NCI-H774 (cell line): ENCODE results near the gene ZNF860.
A peak's percentile ranks its signal among the peaks of the same experiment; 100 is the strongest.
"Not testable (repeated sequence)": the region's sequence is repeated elsewhere in the genome, so short reads cannot be mapped to it uniquely, and the experiment has no call there.

Experiments used
- DNase-seq: peaks from one replicate; lab custom pipeline; 2025; lab: John Stamatoyannopoulos, UW

ZNF860 gene

DNA sequence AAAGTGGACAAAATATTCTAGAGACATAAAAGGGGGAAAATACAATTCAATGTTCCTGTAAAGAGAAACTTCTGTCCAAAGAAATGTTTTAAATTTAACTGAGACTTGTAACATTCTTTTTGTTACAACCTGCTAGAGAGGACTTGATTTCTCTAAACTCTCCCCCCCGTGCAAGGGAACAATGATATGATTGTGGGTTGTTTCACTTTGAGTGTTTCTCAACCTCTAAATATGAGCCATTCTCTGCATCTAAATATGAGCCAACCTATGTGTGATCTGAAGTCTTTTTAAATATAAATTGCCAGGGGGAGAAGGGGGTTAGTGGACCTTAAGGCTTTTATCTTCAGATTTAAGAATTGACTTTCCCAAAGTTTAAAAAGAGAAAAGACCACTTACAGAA, 14.6 kb downstream of the ZNF860 start:
- no peak for DNase-seq

DNA sequence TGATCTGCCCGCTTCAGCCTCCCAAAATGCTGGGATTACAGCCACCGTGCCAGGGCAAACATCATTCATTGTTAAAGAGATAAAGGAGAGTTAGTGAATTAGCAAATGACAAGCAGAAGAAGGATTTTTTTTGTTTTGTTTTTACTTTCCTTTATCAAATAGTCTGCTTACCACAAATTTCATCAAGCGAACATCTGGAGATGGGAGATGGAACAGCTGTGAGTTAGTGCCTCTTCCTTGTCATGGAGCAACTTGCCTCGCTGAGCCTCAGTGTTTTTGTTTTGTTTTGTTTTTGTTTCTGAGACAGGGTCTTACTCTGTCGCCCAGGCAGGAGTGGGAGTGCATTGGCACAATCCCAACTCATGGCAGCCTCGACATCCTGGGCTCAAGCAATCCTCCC, 15.9 kb downstream of the ZNF860 start:
- no peak for DNase-seq

DNA sequence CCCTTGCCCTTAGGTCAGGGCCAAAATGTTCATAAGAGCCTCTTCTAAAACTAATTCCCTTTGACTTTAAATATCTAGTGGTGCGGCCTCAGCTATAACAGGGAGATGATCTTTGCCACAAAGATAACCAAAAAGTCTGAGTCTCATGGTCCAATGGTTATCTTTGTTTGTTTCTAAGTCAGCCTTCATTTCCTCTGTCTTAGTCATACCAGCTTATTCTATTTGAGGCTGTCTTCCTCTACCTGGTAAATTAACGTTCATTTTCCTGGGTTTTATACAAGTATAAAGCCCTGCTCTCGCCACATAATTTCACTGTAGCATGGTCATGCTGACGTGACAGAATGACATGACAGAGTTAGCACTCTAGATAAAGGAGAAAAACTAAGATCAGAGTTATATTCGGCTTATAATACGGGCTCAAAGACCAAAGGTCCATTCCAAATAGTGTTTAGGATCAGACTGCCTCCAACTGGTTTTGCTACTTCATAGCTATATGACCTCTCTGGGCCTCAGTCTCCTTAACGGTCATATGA, 18.4 kb downstream of the ZNF860 start:
- DNase-seq: no peak

DNA sequence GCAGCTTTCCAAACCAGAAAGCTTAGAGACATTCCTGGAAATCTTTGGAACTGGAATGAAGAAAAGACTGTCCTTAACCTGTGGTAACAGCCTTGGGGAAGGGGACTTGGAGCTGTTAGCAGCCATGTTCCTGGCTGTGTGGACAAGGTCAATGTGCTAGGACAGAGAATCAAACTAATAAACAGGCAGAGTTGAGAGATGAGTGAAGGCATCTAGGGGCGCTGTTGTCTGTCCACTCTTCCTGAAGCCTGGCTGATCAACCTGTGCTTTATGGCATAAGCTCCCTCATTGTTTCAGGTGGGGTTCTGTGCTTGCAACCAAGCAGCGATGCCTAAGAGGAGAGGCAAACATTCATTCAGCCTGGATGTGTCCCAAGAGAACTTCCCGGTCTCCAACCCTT, 19.3 kb downstream of the ZNF860 start:
- no peak for DNase-seq

DNA sequence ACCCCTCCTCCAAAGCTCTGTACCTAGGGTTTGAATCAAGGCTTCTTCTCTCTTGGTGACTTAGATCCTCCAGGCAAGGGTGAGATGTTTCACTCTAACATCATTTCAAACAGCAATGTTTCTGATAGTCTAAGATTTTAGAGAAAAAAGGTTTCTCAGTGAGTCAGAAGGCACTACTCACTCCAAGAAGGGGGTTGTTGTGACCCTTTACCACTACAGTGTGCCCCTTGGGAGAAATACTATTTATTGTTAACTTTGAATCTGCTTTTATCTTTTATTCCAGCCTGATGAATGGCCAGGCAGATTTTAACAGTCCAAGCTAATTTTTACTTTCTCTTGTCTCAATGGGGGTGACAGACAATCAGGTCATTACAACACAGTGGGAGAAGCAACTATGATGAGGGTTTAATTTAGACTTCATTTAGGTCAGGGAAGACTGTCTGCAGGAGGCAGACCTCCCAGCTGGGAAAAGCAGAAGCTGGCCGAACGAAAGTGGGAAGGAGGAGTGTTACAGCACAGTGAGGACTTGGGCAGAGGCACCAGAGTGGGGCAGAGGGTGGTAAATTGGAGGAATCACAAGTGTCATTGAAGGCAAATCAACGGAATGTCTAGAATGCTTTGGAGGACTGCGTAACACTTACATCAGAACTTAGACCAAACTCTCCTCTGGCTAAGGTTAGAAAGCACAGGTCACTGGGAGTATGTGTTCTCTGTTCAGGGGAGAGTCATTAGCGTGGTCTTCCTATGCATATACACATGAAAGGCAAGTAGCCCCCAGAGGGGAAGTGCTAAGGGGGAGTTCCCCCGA, 21.2 kb downstream of the ZNF860 start:
- no peak for DNase-seq

DNA sequence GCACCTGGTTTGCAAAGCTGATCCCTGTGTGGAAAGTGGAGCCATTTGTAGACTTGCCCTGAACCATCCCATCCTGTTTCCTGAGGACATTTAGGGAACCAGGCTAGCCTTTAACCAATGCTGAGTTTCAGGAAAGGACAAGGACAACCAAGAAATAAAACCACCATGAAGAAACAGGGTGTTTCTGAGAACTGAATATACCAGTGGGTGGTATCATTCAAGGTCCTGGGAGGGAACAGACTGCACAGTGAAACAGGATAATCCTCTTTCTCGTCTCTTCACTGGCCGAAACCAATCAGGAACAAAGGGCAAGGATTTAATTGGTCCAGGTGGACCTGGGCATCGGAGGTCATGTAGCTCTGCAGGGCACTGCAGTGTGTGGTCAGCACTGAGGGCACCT, 21.8 kb downstream of the ZNF860 start:
- DNase-seq: no peak

DNA sequence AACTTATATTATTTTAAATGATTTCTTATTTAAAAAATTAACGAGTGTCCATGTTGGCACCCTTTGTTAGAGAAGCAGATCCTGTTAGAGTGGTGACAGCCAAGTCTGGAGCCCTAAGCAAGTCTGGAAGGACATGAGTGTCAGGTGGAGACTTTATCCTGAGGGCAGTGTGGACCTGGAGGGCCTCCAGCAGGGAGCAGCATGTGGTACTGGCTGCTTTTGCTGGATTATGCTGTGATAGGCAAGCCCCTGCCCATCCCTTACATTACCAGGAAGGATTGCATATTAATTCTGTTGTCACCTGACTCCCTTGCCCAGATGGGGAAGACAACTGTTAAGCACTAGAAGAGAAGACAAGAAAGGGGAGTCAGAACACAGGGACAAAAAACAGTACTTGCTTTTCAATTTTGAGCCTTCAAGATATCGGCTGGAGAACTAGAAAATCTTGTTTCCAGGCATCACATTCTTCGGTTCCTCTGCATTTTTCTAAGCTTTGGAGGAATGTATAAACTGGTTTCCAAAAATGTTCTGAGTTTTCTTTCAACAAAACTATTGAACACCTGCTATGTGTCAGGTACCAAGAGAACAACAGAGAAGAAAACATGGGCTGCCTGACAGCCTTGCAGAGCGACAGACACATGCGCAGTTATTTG, 22.7 kb downstream of the ZNF860 start:
- no peak for DNase-seq

DNA sequence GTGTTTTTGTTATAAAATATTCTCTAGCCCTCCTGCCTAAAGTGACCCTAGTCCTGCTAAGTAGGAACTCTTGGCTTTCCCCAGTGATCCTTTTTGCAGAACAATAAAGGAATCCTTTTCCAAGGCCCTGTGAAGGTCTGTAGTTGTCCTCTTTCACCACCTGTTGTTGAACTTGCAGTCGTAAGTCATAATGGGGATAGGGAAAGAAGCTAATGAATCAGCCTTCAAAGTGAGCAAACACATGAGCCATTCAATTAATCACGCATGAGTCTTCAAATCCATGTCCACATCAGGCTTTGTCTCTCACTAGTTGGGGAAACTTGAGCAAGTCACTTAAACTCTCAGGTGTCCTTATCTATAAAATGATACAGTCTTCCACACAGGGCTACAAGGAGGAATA, 27.6 kb downstream of the ZNF860 start:
- no peak for DNase-seq

DNA sequence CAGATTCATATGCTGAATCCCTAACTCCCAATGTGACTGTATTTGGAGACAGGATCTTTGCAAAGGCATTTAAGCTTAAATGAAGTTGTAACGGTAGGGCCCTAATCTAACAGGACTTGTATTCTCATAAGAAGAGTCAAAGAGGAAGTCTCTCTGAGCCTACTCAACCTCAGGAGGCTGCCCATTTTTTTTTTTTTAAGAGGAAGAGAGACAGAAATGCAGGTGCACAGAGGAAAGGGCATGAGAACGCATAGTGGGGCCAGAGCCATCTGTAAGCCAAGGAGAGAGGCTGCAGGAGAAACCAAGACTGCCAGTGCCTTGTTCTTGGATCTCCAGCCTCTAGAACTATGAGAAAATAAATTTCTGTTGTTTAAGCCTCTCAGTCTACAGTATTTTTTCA, 28.4 kb downstream of the ZNF860 start:
- no peak for DNase-seq

DNA sequence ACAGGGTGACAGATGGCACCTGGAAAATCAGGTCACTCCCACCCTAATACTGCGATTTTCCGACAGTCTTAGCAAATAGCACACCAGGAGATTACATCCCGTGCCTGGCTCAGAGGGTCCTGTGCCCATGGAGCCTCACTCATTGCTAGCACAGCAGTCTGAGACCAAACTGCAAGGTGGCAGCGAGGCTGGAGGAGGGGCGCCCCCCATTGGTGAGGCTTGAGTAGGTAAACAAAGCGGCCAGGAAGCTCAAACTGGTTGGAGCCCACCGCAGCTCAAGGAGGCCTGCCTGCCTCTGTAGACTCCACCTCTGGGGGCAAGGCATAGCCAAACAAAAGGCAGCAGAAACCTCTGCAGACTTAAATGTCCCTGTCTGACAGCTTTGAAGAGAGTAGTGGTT, 29.1 kb downstream of the ZNF860 start:
- DNase-seq: not testable (repeated sequence)

DNA sequence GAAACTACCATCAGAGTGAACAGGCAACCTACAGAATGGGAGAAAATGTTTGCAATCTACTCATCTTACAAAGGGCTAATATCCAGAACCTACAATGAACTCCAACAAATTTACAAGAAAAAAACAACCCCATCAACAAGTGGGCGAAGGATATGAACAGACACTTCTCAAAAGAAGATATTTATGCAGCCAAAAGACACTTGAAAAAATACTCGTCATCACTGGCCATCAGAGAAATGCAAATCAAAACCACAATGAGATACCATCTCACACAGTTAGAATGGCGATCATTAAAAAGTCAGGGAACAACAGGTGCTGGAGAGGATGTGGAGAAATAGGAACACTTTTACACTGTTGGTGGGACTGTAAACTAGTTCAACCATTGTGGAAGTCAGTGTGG, 34.1 kb downstream of the ZNF860 start:
- not testable (repeated sequence) for DNase-seq

DNA sequence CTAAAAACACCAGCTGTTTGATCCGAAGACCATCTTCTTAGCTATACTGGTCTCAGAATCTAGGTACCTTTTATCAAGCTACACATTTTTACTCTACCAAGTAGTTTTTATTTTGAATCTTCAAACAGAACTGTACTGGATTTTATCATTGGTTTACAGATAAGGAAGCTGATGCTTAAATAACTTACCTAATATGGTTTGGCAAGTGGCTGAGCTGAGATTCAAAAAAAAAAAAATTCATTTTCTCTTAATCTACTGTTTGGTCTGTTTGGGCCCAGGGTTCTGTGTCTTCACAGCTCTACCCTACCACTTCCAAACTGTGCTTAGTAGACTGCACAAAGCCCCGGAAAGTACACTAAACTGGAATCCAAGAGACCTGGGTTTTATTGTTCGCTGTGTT, 35.7 kb downstream of the ZNF860 start:
- no peak for DNase-seq

DNA sequence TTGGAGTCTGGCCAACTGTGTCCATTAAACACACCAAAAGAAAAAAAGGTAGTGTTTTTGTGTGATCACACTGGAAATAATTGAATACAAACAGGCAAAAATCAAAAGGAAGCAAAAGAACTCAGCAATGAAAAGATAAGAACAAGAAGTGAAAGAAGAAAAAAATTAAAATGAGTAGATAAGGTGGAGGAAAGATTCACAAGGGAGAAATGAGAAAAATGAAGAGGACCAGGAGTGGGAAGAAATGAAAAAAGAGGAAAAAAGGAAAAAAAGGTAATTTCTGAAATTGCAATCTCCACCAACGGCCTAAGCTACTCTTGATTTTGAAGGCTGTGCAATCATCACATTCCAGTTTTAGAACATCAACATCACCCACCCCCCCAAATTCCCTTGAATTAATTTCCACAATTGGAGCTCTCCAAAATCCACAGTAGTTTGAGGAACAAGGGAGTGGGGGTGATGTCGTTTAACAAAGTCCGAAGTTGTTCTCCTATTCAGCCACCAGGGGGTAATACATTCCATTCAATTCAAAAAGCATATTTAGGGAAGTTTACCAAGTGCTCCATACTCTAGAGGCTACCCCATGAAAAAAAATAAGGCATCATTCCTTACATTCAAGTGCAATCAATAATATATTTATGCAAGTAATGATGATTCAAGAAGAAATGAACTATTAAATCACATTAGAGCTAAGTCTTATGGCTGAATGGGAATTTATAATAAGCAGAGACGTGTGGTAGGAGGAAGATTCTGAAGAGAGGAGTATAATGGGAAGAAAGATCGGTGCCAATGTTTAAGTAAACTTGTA, 37.4 kb downstream of the ZNF860 start:
- DNase-seq: peak; percentile 24

DNA sequence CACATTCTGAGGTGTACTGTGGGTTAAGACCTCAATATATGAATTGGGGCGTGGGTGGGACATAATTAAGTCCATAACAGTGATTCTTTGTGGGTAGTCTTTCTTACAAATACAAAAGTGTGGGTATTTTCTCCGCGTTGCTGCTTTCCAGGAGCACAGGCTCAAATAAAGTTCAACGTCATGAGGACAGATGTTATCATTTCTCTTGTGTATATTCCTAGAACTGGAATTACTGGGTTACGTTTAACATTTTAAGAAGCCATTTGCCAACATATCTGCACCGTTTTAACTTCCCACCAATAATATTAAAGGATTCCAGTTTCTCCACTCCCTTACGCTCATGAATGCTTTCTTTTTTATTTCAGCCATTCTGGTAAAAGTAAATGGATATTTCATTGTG, 39.6 kb downstream of the ZNF860 start:
- no peak for DNase-seq

DNA sequence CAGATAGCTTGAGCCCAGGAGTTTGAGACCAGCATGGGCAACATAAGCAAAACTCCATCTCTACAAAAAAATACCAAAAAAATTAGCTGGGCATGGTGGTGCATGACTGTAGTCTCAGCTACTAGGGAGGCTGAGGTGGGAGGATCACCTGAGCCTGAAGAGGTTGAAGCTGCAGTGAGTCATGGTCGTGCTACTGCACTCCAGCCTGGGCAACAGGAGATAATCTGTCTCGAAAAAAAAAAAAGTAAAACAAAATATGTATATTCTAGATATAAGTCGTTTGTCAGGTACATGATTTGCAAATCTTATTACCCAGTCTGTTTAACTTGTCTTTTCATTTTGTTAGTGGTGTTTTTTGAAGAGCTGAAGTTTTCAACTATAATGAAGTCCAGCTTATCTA, 40.2 kb downstream of the ZNF860 start:
- DNase-seq: no peak

DNA sequence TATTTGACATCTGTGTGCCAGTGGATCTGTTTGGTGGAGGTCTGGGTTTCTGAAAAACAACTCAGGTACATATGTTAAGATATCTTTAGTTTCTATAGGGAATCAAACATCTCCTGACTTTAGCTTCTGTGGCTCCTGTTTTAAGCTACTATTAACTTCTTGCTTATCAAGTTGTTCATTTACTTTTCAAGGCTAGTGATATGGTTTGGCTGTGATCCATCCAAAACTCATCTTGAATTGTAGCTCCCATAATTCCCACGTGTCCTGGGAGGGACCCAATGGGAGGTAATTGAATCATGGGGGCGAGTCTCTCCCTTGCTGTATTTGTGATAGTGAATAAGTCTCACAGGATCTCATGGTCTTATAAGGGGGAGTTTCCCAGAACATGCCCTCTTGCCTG, 41.4 kb downstream of the ZNF860 start:
- no peak for DNase-seq

DNA sequence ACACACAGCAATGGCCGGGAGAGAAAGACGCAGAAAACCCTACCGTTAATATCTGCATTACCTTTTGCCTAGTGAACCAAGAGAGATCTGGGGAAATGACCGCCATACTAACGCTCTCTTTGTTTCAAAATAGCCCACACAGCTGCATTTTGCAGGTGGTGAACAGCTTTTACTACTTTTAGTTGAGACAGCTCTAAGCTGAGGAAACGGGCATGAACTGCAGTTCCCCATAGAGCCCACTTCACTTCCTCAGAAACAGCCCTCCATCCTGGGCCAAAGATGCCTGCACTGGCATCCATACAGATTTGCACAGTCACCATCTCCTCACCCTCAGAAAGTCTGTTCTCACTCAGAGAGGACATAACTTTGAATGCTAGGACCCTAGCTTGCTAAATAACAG, 45.0 kb downstream of the ZNF860 start:
- no peak for DNase-seq

DNA sequence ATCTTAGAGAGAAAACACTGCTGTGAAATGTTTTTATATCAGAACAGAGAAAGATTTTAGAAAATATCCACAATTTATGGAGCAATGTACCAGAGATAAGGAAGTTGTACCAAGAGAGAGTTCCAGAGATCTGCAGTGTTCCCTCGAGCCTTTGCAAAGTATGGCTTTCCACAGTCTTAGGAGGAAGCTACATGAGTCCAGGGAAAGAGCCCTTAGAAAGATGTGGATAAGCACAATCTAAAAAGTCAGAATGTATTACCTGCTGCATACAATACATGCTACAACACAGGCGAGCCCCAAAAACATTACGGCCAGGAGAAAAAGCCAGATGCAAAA, 56.4 kb downstream of the ZNF860 start:
- no peak for DNase-seq

DNA sequence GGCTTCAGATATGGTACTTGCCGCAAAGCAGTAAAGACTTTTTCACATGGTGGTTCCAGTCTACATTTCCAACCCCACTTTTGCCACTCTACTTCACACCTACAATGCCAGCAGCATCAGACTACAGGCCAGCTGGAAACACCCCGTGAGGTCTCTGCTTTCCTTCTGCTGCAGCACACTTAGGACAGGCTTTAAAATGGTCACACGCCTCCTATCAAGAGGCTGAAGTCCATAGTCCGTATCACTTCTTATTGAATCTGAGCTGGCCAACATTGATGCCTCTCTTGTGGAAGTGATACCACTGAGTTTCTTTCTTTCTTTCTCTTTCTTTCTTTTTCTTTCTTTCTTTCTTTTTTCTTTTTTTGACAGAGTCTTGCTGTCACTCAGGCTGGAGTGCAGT, 59.8 kb downstream of the ZNF860 start:
- no peak for DNase-seq
